Esophagus squamous epithelium (tissue), 5 donors: ENCODE measurements around the gene SLC43A3. TPM values are rescaled to one million over a fixed set of nuclear protein-coding genes. Genes with fewer than 3 reads are reported as not detected.
"Not testable (repeated sequence)": the region's sequence is repeated elsewhere in the genome, so short reads cannot be mapped to it uniquely, and the experiment has no call there.

Experiments used
- DNase-seq: peaks from one replicate; lab custom pipeline; 2025; lab: John Stamatoyannopoulos, UW
- H3K27ac ChIP-seq, 4 donors: fragments of 200-600 bp; sonication (generic); one replicate each; pipeline ENCODE4 v1.5.1; 2016 to 2019; ENCODE audit warnings: mild to moderate bottlenecking in 1 of 4
- H3K27me3 ChIP-seq, 4 donors: fragments of 200-600 bp; sonication (generic); 1 replicate in 3 of 4; 2 replicates in 1 of 4; pipeline versions ENCODE4 v1.5.1 to v1.6.0; 2017 to 2021; ENCODE audit warnings: antibody characterized with exemption in 1 of 4
- H3K36me3 ChIP-seq, 3 donors: fragments of 200-600 bp; sonication (generic); one replicate each; pipeline ENCODE4 v1.5.1; 2016 to 2019
- H3K4me1 ChIP-seq, 3 donors: fragments of 200-600 bp; sonication (generic); one replicate each; pipeline ENCODE4 v1.5.1; 2017 to 2019
- H3K4me3 ChIP-seq, 4 donors: fragments of 200-600 bp; sonication (generic); 1 replicate in 3 of 4; 2 replicates in 1 of 4; pipeline ENCODE4 v1.5.1; 2016 to 2019; ENCODE audit warnings: mild to moderate bottlenecking in 2 of 4, moderate library complexity in 1 of 4
- H3K9me3 ChIP-seq, 3 donors: fragments of 200-600 bp; sonication (generic); one replicate each; pipeline ENCODE4 v1.5.1; 2016 to 2019
- CTCF ChIP-seq, 6 experiments: fragments of 450-650 bp in 4 of 6; fragments of 200-600 bp in 2 of 6; sonication (generic) in 2 of 6; IDR thresholded peaks; one replicate each; pipeline ENCODE4 v1.5.1; 2016 to 2019; ENCODE audit warnings: antibody characterized with exemption in 6 of 6, mild to moderate bottlenecking in 4 of 6, moderate library complexity in 4 of 6
- POLR2A ChIP-seq, 4 donors: fragments of 450-650 bp; IDR thresholded peaks; one replicate each; pipeline ENCODE4 v1.6.1; 2017; ENCODE audit warnings: antibody characterized with exemption in 4 of 4, mild to moderate bottlenecking in 4 of 4, moderate library complexity in 3 of 4
- whole genome bisulfite sequencing, 2 donors: methylation state at CpG; one replicate each; pipeline ENCODE4 v1.1.5; 2018; 5-methylcytosine and 5-hydroxymethylcytosine counted together
- intact Hi-C: fragments of 100-400 bp; cut with DNase I; formaldehyde crosslinking; loops from one replicate; pipeline ENCODE4 v1.15.0; 2022
- total RNA-seq, 4 donors: library from RNA; depleted of rRNA; stranded (reverse); fragments of >200 nt; gene quantifications; one replicate each; pipeline ENCODE4 v1.1.0, GENCODE V29; 2016
- donor health status: DM: yes; HTN: yes; CAD: no.

The SLC43A3 gene
- total RNA-seq, 4 donors from 2014 or later = 54.1 to 90.9 (median 75.6) TPM

DNA sequence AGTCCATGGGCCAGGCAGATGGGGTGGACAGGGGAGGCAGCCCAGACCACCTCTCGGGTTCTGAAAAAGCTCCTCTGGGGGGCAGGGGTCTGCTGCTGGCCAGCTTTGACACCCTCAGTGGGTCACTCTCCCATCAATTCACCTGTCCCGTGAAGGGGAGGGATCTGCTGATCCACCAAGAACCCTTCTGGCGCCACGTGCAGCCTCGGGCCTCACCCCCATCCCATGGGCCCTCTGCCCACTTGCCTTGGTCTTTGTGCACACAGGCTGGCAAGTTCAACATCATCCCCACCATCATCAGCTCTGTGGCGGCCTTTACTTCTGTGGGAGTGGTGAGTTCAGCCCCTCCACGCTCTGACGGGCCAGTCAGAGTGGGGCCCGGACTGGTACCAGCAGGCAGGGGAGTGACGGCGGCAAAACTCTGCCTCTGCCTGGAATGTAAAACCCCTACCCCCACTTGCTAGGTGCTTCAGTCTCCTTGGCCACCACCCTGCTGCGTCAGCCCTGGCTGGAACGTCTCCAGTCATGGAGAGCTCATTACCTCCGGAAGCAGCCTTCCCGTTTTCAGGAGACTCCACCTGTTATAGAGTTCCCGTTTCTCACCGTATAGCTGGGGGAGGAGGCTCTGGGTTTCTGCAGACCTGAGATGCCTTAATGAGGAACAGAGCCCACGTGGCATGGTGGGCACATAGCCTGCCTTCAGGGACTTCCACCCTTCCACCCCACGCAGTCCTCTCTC lies 58.6 kb downstream of the SLC43A3 start:
- no peak for TF ChIP-seq POLR2A (IDR thresholded peaks at IDR 0.05)
- TF ChIP-seq CTCF (IDR thresholded peaks at IDR 0.05) = no peak
- DNase-seq = no peak
- Histone ChIP-seq H3K9me3 (no peaks in the 10 kb centered on the region), H3K4me3 (no peak overlapping the region), H3K4me1 (no peaks in the 10 kb centered on the region), H3K27ac (no peak overlapping the region), H3K36me3 (no peaks in the 10 kb centered on the region), H3K27me3 (peaks cover 0 to 7% (median 0%) of the 10 kb centered on the region in 4 donors)
- 60 to 71% methylated on average over 4 to 6 of the region's 19 CpGs for WGBS, 2 donors
- intact Hi-C loops = no loop called here

GRCh38 chr11:57364851-57365660 lies 61.9 kb downstream of the SLC43A3 start:
- Histone ChIP-seq H3K4me3 (no peak overlapping the region), H3K27me3 (peaks cover 0 to 7% (median 0%) of the 10 kb centered on the region in 4 donors), H3K9me3 (no peaks in the 10 kb centered on the region), H3K4me1 (no peaks in the 10 kb centered on the region), H3K27ac (no peak overlapping the region), H3K36me3 (no peaks in the 10 kb centered on the region)
- 62 to 75% methylated on average over 8 to 9 of the region's 9 CpGs for WGBS, 2 donors
- TF ChIP-seq CTCF (IDR thresholded peaks at IDR 0.05) (no peak), POLR2A (IDR thresholded peaks at IDR 0.05) (no peak)
- no peak for DNase-seq
- intact Hi-C loops = no loop called here

- TF ChIP-seq CTCF (IDR thresholded peaks at IDR 0.05) (no peak), POLR2A (IDR thresholded peaks at IDR 0.05) (no peak)
- no peaks in the 10 kb centered on the region for H3K9me3 ChIP-seq
- no peak overlapping the region for H3K4me3 ChIP-seq
- 56 to 78% methylated on average over 3 to 6 of the region's 7 CpGs for WGBS, 2 donors
- peaks cover 0 to 2% (median 0%) of the 10 kb centered on the region in 4 donors for H3K27me3 ChIP-seq
- no peak for DNase-seq
- intact Hi-C loops = no loop called here
- H3K4me1 ChIP-seq = peaks cover 0 to under 1% (median 0%) of the 10 kb centered on the region in 3 donors
- no peak overlapping the region for H3K27ac ChIP-seq
- H3K36me3 ChIP-seq = no peaks in the 10 kb centered on the region
Observed at GRCh38 chr11:57363131-57364080, 63.5 kb downstream of the SLC43A3 start.

- no peak overlapping the region for H3K27ac ChIP-seq
- intact Hi-C loops = no loop called here
- no peak for DNase-seq
- H3K4me3 ChIP-seq = no peak overlapping the region
- no peaks in the 10 kb centered on the region for H3K9me3 ChIP-seq
- no peak for TF ChIP-seq CTCF (IDR thresholded peaks at IDR 0.05)
- WGBS, 2 donors = 80 to 84% methylated on average over 3 of the region's 3 CpGs
- H3K27me3 ChIP-seq = no peaks in the 10 kb centered on the region
- peaks cover 0 to 15% (median 10%) of the 10 kb centered on the region in 3 donors for H3K4me1 ChIP-seq
- H3K36me3 ChIP-seq = no peaks in the 10 kb centered on the region
Observed at GRCh38 chr11:57361926-57362325, 65.0 kb downstream of the SLC43A3 start.

- intact Hi-C loops, H3K9me3 ChIP-seq, H3K27me3 ChIP-seq, DNase-seq, H3K4me3 ChIP-seq, H3K27ac ChIP-seq, H3K36me3 ChIP-seq: not testable (repeated sequence)
- peaks cover 0 to 15% (median 10%) of the 10 kb centered on the region in 3 donors for H3K4me1 ChIP-seq
Observed at GRCh38 chr11:57361420-57361819, 65.5 kb downstream of the SLC43A3 start.
